Neural cell (in vitro differentiated cells): Measurements from ENCODE around the gene SLC2A14.

Experiments
- CTCF ChIP-seq: fragments of 450-650 bp; IDR thresholded peaks from 2 replicates; pipeline ENCODE4 v1.5.1; 2014; ENCODE audit warnings: antibody characterized with exemption, mild to moderate bottlenecking, moderate library complexity; ENCODE audit not compliant: poor library complexity, severe bottlenecking
- EP300 ChIP-seq: fragments of 450-650 bp; conservative IDR thresholded peaks from 2 replicates; pipeline ENCODE4 v1.6.1; 2014; ENCODE audit warnings: antibody characterized with exemption, mild to moderate bottlenecking, moderate library complexity; ENCODE audit not compliant: poor library complexity, severe bottlenecking
- EZH2 ChIP-seq: fragments of 200-600, 300-800 bp; shearing (Covaris generic), sonication (generic); IDR thresholded peaks from 2 replicates; pipeline ENCODE4 v1.6.1; 2014; ENCODE audit warnings: antibody characterized with exemption, low read length, borderline replicate concordance, mild to moderate bottlenecking; ENCODE audit not compliant: insufficient read depth, poor library complexity, severe bottlenecking
- POLR2AphosphoS5 ChIP-seq: IDR thresholded peaks from 2 replicates; pipeline ENCODE4 v1.6.1; 2012
- TAF1 ChIP-seq: IDR thresholded peaks from 2 replicates; pipeline ENCODE4 v1.6.1; 2012; ENCODE audit warnings: low read depth

- TF ChIP-seq CTCF (no peak), EZH2 (no peak), EP300 (no peak), TAF1 (no peak), POLR2AphosphoS5 (no peak)
Measured at GRCh38 chr12:7916936-7917335, 44.2 kb upstream of the SLC2A14 start.
